GM23338 (cell line): ENCODE data around the gene DSE. TPM values are rescaled to one million over a fixed set of nuclear protein-coding genes. Genes with fewer than 3 reads are reported as not detected.

Experiments used
- ATAC-seq: fragments of 200-7000 bp; cut with Tn5 transposase; 3 replicates; pipeline ENCODE4 v1.9.1; 2020
- DNase-seq: peaks from one replicate; pipeline ENCODE4 v3.0.0-alpha.2; 2015; ENCODE audit warnings: low spot score
- H2AFZ ChIP-seq: fragments of 200-600 bp; sonication (generic); 2 replicates; pipeline ENCODE4 v1.8.0; 2016; ENCODE audit warnings: antibody characterized with exemption, mild to moderate bottlenecking, moderate library complexity
- H3F3A ChIP-seq: fragments of 200-600 bp; sonication (generic); replicated peaks from 2 replicates; pipeline ENCODE4 v1.8.0; 2017; ENCODE audit warnings: antibody characterized with exemption, mixed run types, low read depth
- H3K27ac ChIP-seq: fragments of 200-600 bp; sonication (generic); 2 replicates; pipeline ENCODE4 v1.6.1; 2016; ENCODE audit warnings: low read depth
- H3K27me3 ChIP-seq: fragments of 200-600 bp; sonication (generic); 2 replicates; pipeline ENCODE4 v1.8.0; 2016; ENCODE audit warnings: mild to moderate bottlenecking, mixed run types, moderate library complexity; ENCODE audit not compliant: insufficient read depth
- H3K36me3 ChIP-seq: fragments of 200-600 bp; sonication (generic); 2 replicates; pipeline ENCODE4 v1.8.0; 2016; ENCODE audit warnings: mild to moderate bottlenecking; ENCODE audit not compliant: insufficient read depth
- H3K4me1 ChIP-seq: fragments of 200-600 bp; sonication (generic); 2 replicates; pipeline ENCODE4 v1.8.0; 2016; ENCODE audit warnings: mild to moderate bottlenecking, moderate library complexity; ENCODE audit not compliant: insufficient read depth
- H3K4me2 ChIP-seq: fragments of 200-600 bp; sonication (generic); 2 replicates; pipeline ENCODE4 v1.7.1; 2017; ENCODE audit warnings: mixed run types
- H3K4me3 ChIP-seq: fragments of 200-600 bp; sonication (generic); 2 replicates; pipeline ENCODE4 v1.6.1; 2016; ENCODE audit warnings: mixed run types
- H3K79me2 ChIP-seq: fragments of 200-600 bp; sonication (generic); replicated peaks from 2 replicates; pipeline ENCODE4 v1.8.0; 2017; ENCODE audit warnings: mild to moderate bottlenecking; ENCODE audit not compliant: insufficient read depth
- H3K9me2 ChIP-seq: fragments of 200-600 bp; sonication (generic); 2 replicates; pipeline ENCODE4 v1.8.0; 2017; ENCODE audit not compliant: insufficient read depth
- H4K20me1 ChIP-seq: fragments of 200-600 bp; sonication (generic); replicated peaks from 2 replicates; pipeline ENCODE4 v1.8.0; 2017; ENCODE audit warnings: mild to moderate bottlenecking; ENCODE audit not compliant: insufficient read depth
- H3K27ac Mint-ChIP-seq: 2 replicates; pipeline ENCODE4 v1.8.0; 2020; ENCODE audit warnings: inconsistent platforms, mild to moderate bottlenecking, moderate library complexity, mixed read lengths
- H3K27me3 Mint-ChIP-seq: 3 replicates; pipeline ENCODE4 v1.8.0; 2022; ENCODE audit warnings: low read depth, mild to moderate bottlenecking, moderate library complexity, mixed read lengths, inconsistent platforms; ENCODE audit not compliant: insufficient read depth, poor library complexity
- H3K36me3 Mint-ChIP-seq: 3 replicates; pipeline ENCODE4 v1.8.0; 2021; ENCODE audit warnings: low read depth, mild to moderate bottlenecking, inconsistent platforms, moderate library complexity, mixed read lengths
- H3K4me1 Mint-ChIP-seq: 3 replicates; pipeline ENCODE4 v1.8.0; 2020; ENCODE audit warnings: mild to moderate bottlenecking, inconsistent platforms, mixed read lengths
- H3K4me3 Mint-ChIP-seq: 3 replicates; pipeline ENCODE4 v1.8.0; 2021; ENCODE audit warnings: moderate library complexity, mild to moderate bottlenecking, inconsistent platforms, mixed read lengths
- H3K9me3 Mint-ChIP-seq: 3 replicates; pipeline ENCODE4 v1.8.0; 2020; ENCODE audit warnings: moderate library complexity, mild to moderate bottlenecking, inconsistent platforms, mixed read lengths
- CTCF ChIP-seq, 2 experiments: fragments of 200-600 bp in 1 of 2; sonication (generic) in 1 of 2; conservative IDR thresholded peaks; 2 replicates each; pipeline versions ENCODE4 v1.5.1 to v1.6.1; 2016 to 2017; ENCODE audit warnings: antibody characterized with exemption in 2 of 2, low read depth in 2 of 2, mild to moderate bottlenecking in 2 of 2, moderate library complexity in 1 of 2
- EZH2 ChIP-seq: fragments of 200-600 bp; sonication (generic); IDR thresholded peaks from one replicate; pipeline ENCODE4 v1.8.0; 2017; ENCODE audit warnings: antibody characterized with exemption, mild to moderate bottlenecking, low read depth; ENCODE audit not compliant: unreplicated experiment
- EZH2phosphoT487 ChIP-seq: fragments of 200-600 bp; sonication (generic); IDR thresholded peaks from one replicate; pipeline ENCODE4 v1.8.1; 2018; ENCODE audit warnings: antibody characterized with exemption; ENCODE audit not compliant: unreplicated experiment
- JUNB ChIP-seq: IDR thresholded peaks from one replicate; pipeline ENCODE4 v1.6.1; 2016; ENCODE audit warnings: antibody characterized with exemption; ENCODE audit not compliant: unreplicated experiment
- POLR2AphosphoS5 ChIP-seq: IDR thresholded peaks from 2 replicates; pipeline ENCODE4 v1.6.1; 2016; ENCODE audit warnings: antibody characterized with exemption, low read depth
- STAT1 ChIP-seq: IDR thresholded peaks from one replicate; pipeline ENCODE4 v1.6.1; 2016; ENCODE audit warnings: antibody characterized with exemption; ENCODE audit not compliant: unreplicated experiment
- polyA plus RNA-seq: library from polyadenylated mRNA; unstranded; fragments of >200 nt; fragmentation: Nextera tagmentation; extraction: Ambion mirVana; gene quantifications from 2 replicates; pipeline ENCODE4 v1.2.1, GENCODE V29; 2016
- total RNA-seq: library from RNA; depleted of rRNA; stranded (reverse); fragments of >200 nt; shearing (Covaris generic); gene quantifications from 2 replicates; pipeline ENCODE4 v1.2.3, GENCODE V29; 2014
- TF ChIP-seq, protein P1 (sequence below): fragments of 250-450 bp; sonication (Bioruptor Pico); IDR thresholded peaks from 2 replicates; pipeline ENCODE4 v1.5.0; 2020; ENCODE audit warnings: mild to moderate bottlenecking, moderate library complexity

DSE gene
- total and polyA plus RNA-seq, 2 experiments from 2014 or later = 18.8 to 45.2 TPM

GRCh38 chr6:116463301-116463700 is 92.6 kb downstream of the DSE start:
- no peak overlapping the region for H2AFZ ChIP-seq
- H3K27ac ChIP-seq = no peak overlapping the region
- H3K9me2 ChIP-seq = no peaks in the 10 kb centered on the region
- H4K20me1 ChIP-seq = no peaks in the 10 kb centered on the region; the same call in 1 of the 2 replicates
- no peak overlapping the region for H3K4me3 ChIP-seq
- H3F3A ChIP-seq = peaks cover 4% of the 10 kb centered on the region
- peaks cover 28% of the 10 kb centered on the region for H3K27me3 Mint-ChIP-seq
- no peak overlapping the region; the same call in 2 of the 3 replicates for H3K4me3 Mint-ChIP-seq
- no peaks in the 10 kb centered on the region for H3K79me2 ChIP-seq
- H3K9me3 Mint-ChIP-seq = no peaks in the 10 kb centered on the region
- H3K36me3 ChIP-seq = no peaks in the 10 kb centered on the region
- H3K27ac Mint-ChIP-seq = no peak overlapping the region
- TF ChIP-seq CTCF (conservative IDR thresholded peaks at IDR 0.05; ENCODE audit: low read depth in 2 of 2) = no peak
- no peak for TF ChIP-seq EZH2
- no peak for TF ChIP-seq JUNB
- no peak for TF ChIP-seq EZH2phosphoT487
- TF ChIP-seq, protein P1, sequence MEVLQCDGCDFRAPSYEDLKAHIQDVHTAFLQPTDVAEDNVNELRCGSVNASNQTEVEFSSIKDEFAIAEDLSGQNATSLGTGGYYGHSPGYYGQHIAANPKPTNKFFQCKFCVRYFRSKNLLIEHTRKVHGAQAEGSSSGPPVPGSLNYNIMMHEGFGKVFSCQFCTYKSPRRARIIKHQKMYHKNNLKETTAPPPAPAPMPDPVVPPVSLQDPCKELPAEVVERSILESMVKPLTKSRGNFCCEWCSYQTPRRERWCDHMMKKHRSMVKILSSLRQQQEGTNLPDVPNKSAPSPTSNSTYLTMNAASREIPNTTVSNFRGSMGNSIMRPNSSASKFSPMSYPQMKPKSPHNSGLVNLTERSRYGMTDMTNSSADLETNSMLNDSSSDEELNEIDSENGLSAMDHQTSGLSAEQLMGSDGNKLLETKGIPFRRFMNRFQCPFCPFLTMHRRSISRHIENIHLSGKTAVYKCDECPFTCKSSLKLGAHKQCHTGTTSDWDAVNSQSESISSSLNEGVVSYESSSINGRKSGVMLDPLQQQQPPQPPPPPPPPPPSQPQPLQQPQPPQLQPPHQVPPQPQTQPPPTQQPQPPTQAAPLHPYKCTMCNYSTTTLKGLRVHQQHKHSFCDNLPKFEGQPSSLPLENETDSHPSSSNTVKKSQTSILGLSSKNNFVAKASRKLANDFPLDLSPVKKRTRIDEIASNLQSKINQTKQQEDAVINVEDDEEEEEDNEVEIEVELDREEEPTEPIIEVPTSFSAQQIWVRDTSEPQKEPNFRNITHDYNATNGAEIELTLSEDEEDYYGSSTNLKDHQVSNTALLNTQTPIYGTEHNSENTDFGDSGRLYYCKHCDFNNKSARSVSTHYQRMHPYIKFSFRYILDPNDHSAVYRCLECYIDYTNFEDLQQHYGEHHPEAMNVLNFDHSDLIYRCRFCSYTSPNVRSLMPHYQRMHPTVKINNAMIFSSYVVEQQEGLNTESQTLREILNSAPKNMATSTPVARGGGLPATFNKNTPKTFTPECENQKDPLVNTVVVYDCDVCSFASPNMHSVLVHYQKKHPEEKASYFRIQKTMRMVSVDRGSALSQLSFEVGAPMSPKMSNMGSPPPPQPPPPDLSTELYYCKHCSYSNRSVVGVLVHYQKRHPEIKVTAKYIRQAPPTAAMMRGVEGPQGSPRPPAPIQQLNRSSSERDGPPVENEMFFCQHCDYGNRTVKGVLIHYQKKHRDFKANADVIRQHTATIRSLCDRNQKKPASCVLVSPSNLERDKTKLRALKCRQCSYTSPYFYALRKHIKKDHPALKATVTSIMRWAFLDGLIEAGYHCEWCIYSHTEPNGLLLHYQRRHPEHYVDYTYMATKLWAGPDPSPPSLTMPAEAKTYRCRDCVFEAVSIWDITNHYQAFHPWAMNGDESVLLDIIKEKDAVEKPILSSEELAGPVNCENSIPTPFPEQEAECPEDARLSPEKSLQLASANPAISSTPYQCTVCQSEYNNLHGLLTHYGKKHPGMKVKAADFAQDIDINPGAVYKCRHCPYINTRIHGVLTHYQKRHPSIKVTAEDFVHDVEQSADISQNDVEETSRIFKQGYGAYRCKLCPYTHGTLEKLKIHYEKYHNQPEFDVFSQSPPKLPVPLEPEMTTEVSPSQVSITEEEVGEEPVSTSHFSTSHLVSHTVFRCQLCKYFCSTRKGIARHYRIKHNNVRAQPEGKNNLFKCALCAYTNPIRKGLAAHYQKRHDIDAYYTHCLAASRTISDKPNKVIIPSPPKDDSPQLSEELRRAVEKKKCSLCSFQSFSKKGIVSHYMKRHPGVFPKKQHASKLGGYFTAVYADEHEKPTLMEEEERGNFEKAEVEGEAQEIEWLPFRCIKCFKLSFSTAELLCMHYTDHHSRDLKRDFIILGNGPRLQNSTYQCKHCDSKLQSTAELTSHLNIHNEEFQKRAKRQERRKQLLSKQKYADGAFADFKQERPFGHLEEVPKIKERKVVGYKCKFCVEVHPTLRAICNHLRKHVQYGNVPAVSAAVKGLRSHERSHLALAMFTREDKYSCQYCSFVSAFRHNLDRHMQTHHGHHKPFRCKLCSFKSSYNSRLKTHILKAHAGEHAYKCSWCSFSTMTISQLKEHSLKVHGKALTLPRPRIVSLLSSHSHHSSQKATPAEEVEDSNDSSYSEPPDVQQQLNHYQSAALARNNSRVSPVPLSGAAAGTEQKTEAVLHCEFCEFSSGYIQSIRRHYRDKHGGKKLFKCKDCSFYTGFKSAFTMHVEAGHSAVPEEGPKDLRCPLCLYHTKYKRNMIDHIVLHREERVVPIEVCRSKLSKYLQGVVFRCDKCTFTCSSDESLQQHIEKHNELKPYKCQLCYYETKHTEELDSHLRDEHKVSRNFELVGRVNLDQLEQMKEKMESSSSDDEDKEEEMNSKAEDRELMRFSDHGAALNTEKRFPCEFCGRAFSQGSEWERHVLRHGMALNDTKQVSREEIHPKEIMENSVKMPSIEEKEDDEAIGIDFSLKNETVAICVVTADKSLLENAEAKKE (CRISPR knock-in tag) = no peak
- TF ChIP-seq STAT1 = no peak
- TF ChIP-seq POLR2AphosphoS5 = no peak
- ATAC-seq (no peak), DNase-seq (no peak)
- peaks cover 48% of the 10 kb centered on the region for H3K27me3 ChIP-seq
- H3K4me1 ChIP-seq = no peaks in the 10 kb centered on the region; the same call in 1 of the 2 replicates
- H3K4me1 Mint-ChIP-seq = peaks cover 31% of the 10 kb centered on the region
- H3K4me2 ChIP-seq = no peak overlapping the region
- H3K36me3 Mint-ChIP-seq = no peaks in the 10 kb centered on the region
